ENCODE data around the gene TDP2. TPM values are rescaled to one million over a fixed set of nuclear protein-coding genes. Genes with fewer than 3 reads are reported as not detected.

The TDP2 gene
- total and polyA plus RNA-seq, 2 donors (not counting 3 experiments of a cell fraction or from before 2014, with no cell fraction given) = 13.7 to 39.2 TPM

- no peak overlapping the region for H3K4me3 ChIP-seq (replicated peaks in 1 of 3; ENCODE audit: insufficient read depth in 1 of 3, low read depth in 1 of 3, low read length in 3 of 3)
- H3K27ac ChIP-seq (ENCODE audit: insufficient read depth, low read depth, low read length) = no peak overlapping the region
- DNase-seq (ENCODE audit: low read depth, low spot score) (no peak), FAIRE-seq (no peak)
- no peak overlapping the region for H3K4me2 ChIP-seq (ENCODE audit: insufficient read depth, low read length)
- H3K4me1 ChIP-seq (ENCODE audit: control insufficient read depth, extremely low read depth, insufficient read depth, low read length) = peaks cover 9% of the 10 kb centered on the region
- ChIA-PET CTCF (no interaction called here), POLR2A (no interaction called here)
- H3K9me1 ChIP-seq (replicated peaks; ENCODE audit: control insufficient read depth, extremely low read depth, insufficient read depth, low read length) = no peaks in the 10 kb centered on the region
- H2AFZ ChIP-seq (ENCODE audit: low read depth, low read length) = no peak overlapping the region
- H3K9ac ChIP-seq (replicated peaks; ENCODE audit: extremely low read depth, insufficient read depth, low read length) = no peak overlapping the region
- intact Hi-C loops (cut with micrococcal nuclease) (no loop called here), dilution Hi-C loops (cut with MboI; ENCODE audit: extremely low pct_ligation_motif_present, low sequenced_read_pairs) (no loop called here)
- H3K9me3 ChIP-seq (replicated peaks; ENCODE audit: control insufficient read depth, insufficient read depth, low read length) = no peaks in the 10 kb centered on the region
- no peaks in the 10 kb centered on the region for H3K36me3 ChIP-seq (ENCODE audit: control insufficient read depth in 2 of 2, extremely low read depth in 1 of 2, insufficient read depth in 2 of 2, low read length in 2 of 2)
- no TSS peak for BruUV-seq (replicated peaks)
- no peaks in the 10 kb centered on the region for H3K79me2 ChIP-seq (ENCODE audit: control insufficient read depth, insufficient read depth, low read length)
- peaks cover 3 to 13% of the 10 kb centered on the region in 2 experiments for H3K27me3 ChIP-seq (ENCODE audit: control insufficient read depth in 2 of 2, insufficient read depth in 2 of 2, low read length in 2 of 2)
- no peaks in the 10 kb centered on the region for H4K20me1 ChIP-seq (replicated peaks; ENCODE audit: control insufficient read depth, extremely low read depth, insufficient read depth, low read length)
- TF ChIP-seq MAX (IDR thresholded peaks at IDR 0.05; ENCODE audit: insufficient read depth, insufficient read length) (no peak), POLR2AphosphoS5 (IDR thresholded peaks at IDR 0.05; ENCODE audit: insufficient read depth, low read depth, low read length) (no peak), EZH2 (IDR thresholded peaks at IDR 0.05; ENCODE audit: borderline replicate concordance, low read depth, low read length, severe bottlenecking) (no peak), POLR2A (IDR thresholded peaks at IDR 0.05; ENCODE audit: low read depth, low read length) (no peak), GATA2 (IDR thresholded peaks at IDR 0.05; ENCODE audit: insufficient read depth, insufficient read length, low read depth, low read length) (no peak), JUN (IDR thresholded peaks at IDR 0.05; ENCODE audit: borderline replicate concordance, insufficient read depth, insufficient read length, low read depth) (no peak), MYC (IDR thresholded peaks at IDR 0.05; ENCODE audit: low read depth, low read length) (no peak), FOS (IDR thresholded peaks at IDR 0.05; ENCODE audit: borderline replicate concordance, insufficient read depth, low read length) (no peak), CTCF (IDR thresholded peaks at IDR 0.05; ENCODE audit: extremely low read depth in 1 of 2, insufficient read depth in 1 of 2, low read depth in 1 of 2, low read length in 2 of 2) (no peak)
These were observed 22.3 kb downstream of the TDP2 start for GRCh38 chr6:24644377-24644776.
